Activated T-cell treated with anti-CD3 and anti-CD28 coated beads for 24 hours (primary cell): ENCODE results near the gene TMC1.

Source experiments
- DNase-seq: peaks from one replicate; pipeline ENCODE4 v3.0.0-alpha.2; 2020; ENCODE audit warnings: low read depth

TMC1 gene

DNA sequence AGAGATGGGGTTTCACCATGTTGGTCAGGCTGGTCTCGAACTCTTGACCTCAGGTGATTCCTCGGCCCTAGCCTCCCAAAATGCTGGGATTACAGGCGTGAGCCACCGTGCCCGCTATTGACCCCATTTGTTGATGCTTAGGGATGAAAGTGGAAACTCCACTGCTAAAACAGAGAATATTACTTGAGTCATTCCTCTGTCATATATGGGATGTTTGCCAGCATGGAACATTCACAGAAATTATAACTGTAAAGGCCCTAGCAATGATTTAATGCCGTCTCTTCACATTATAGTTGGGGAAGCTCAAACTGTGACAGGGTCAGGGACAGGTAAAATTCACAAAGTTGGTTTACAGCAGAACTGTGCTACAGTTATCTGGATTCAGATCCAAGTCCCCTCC lies 94.5 kb downstream of the TMC1 start:
- no peak for DNase-seq

DNA sequence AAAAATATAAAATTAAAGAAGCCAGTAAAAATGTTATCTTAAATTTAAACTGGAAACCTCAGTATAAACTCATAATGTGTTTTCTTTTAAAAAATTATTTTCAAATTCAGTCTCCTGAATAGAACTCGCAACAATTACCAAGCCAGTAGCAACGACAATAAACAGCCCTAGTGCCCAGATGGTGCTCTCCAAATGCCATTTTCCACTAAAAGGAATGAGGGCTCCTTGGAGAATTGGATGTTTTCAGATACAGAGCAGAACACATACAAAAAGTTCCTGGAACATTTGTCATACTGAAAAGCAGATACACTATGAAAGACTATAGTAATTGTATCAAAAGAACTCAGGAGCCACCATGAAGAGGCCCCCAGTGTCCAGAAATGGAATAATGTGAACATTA lies 97.4 kb downstream of the TMC1 start:
- DNase-seq: no peak

DNA sequence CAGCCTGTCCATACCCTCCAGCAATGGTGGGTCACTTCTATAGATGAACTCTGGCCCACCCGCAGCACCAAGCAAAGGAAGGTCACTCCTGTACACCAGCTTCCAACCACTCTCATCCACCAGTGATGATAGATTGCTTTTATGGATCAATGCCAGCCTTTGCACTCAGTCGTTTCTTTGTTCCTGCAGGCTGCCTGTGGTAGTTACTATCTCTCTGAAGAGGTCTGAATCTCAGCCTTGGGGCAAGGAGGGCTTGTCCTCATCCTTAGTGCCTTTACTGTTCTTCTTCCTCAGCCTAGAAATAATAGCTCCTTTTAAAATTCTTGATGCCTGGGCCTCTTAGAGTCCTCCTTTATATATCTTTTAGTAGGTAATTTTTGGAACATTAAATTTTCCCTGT lies 100.8 kb downstream of the TMC1 start:
- no peak for DNase-seq

DNA sequence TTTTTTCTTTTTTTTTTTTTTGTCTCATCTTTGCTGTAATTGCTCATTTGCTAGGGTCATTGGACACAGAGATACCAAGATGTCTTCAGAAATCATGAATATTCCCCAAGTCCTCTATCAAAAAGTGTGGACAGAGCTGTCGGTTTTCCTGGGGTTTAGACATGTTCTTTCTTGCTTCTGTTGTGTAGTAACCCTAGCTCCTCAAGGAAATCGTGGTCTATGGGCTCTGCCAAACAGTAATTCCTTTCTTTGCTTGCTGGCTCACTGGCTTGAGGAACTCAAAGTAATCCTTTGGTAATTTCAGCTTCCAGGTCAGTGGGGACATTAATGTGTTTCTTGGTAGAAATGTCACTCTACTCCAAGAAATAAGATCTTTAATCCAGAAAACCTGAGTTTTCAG lies 101.7 kb downstream of the TMC1 start:
- no peak for DNase-seq

DNA sequence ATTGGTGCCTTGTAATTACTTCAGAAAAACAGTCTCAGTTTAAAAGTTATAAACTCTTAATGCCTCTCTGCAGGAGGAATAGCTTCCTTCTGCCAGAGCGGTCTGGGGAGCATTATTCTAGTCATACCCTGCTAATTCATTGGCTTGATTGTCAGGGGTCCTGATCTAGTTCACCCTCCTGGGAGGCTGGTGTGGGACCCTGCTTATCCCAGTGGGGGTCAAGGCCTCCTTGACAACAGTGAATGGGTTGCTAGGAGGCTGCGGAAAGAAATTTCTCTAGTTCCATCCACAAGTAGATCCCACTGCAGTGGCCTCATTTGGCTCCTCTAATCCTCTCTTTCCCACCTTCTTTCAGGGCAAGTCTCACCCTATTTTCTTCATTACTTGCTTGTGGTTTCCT lies 105.7 kb downstream of the TMC1 start:
- DNase-seq: no peak

DNA sequence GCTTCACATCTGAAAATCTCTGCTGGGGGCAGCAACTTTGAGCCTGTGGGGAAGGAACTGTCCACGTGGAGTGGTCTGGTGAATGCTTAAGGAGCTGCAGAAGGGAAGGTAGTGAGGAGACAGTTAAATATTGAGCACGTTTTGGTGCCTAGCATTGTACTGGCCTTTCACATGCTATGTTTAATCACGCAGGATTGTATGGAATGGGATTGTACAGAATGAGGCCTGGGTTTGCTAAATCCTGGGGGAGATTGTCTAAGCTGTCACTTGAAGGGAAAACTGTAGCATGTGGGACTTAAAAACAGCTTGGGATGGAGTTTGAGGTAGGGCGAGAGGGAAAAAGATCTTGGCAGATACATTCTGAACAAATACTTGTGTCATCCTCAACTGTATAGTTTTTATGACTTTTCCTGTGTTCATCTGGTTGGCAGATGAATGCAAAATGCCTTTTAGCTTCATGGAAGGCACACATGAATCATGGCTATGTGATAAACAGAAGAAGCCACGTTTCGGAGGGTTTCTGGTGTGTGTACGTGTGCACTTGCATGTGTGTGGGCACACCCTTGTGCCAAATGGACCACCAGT lies 106.6 kb downstream of the TMC1 start:
- no peak for DNase-seq

DNA sequence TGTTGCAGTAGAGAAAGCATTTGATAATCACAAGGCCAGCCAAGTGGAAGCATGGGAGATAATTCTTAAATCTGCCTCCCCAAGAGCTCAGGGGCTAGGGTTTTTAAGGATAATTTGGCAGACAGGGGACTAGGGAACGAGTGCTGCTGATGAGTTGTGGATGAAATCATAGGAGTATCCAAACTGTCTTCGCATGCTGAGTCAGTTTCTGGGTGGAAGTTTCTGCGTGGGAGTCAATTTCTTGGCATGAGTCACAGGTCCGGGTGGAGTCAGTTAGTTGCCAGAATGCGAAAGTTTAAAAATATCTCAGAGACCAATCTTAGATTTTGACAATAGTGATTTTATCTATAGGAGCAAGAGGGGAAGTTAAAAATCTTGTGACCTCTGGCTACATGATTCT lies 112.6 kb downstream of the TMC1 start:
- peak; percentile 14 for DNase-seq

DNA sequence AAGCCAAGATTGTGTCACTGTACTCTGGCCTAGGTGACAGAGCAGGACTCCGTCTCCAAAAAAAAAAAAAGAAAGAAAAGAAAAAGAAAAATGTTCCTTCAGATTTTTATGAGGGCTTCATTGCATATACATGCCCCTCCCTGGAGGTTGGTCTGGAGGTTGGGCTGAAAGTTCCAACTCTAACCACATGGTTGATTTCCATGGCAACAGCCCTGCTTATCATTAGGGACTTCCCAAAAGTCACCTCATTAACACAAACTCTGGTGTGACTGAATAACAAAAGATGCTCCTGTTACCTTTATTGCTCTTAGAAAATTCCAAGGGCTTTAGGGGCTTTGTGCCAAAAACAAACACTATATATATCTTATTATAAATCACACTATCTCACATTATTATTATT lies 113.8 kb downstream of the TMC1 start:
- no peak for DNase-seq

DNA sequence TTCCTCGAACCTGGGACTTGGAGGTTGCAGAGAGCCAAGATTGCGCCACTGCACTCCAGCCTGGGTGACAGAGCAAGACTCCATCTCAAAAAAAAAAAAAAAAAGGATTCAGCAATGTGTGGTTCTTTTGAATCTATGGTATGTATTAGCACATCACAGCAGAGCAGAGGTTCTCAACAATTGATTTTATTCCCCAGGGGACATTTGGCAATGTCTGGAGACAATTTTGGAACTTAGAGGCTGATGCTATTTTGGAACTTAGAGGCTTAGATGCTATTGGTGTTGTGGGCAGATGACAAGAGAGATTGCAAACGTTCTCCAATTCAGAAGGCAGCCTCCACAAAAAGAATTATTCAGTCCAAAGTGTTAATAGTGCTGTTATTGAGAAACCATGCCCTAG lies 115.2 kb downstream of the TMC1 start:
- no peak for DNase-seq

DNA sequence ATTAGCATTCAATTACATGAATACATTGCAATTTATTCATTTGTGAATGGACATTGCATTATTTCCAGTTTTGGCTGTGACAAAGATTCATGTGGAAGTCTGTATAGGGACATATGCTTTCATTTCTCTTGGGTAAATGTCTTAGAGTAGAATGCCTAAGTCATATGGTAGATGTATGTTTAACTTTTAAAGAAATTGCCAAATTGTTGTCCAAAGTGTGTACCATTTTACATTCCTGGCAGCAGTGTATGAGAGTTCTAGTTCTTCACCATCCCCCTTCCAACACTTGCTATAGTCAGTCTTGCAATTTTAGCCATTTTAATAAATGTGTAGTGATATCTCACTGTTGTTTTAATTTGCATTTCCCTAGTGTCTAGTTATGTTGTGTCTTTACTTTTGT lies 122.2 kb downstream of the TMC1 start:
- DNase-seq: no peak

DNA sequence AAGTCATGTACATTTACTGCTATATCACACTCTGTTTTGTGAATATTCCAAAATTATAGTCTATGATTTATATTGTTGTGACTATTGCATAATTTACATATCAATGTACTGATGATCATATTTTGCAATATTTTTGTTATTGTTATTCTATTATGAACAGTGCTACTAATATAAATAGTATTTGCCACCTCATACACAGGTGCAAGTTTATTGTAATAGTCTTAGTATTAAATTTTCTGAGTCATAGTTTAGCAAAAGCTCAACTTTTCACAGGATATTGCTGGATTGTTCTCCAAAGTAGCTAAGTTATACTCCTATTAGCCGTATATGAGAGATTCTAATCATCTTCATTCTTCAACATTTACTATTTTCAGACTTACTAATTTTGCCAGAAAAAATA lies 124.7 kb downstream of the TMC1 start:
- DNase-seq: no peak

DNA sequence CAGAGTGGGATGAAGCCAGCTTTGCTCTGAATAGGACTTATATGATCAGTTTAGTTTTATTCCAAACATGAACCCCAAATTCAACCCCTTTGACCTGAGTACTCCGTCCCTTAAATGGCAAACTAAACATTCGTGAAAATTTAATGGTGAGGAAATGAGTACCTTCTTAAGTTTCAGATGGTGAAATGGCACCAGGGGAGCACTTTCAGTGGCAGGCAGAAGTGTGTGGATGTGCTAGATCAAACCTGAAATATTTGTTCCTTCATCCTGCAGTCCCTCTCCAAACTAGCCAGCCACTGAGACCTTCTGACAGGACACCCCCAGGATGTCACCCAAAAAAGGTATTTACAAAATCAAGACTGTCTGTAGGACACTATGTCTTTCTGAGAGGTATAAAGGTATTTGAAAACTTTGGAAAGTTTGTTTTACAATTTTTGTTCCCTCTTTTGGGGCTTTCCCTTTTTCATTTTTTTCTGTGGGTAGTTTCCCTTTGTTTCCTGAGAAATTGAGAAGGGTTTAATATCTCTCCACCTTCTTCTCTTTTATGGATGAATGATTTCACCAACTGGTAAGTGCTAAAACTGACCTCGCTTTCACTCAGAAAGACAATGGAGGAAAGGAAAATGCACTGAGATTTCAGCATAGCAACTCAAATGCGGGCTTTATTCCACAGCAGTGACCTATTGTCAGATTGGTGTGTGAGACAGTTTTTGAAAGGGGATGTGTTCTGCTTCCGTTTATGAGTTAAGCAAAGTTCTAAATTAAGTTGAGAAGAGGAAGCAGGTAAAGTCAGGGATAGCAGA lies 127.1 kb downstream of the TMC1 start:
- DNase-seq: no peak

DNA sequence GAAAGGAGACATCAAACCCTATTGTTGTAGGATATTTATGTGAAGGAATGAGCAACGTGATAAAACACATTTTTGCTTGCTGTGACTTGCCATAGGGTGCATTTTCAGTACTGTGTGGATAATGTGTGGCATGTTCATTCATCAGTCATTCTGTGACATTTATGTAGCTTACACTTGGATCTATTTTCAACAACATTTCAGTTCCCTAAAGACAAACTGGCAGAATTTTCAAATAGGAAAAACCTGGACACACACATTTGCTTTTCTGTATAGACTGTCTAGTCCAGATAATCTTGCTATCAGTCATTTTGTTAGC lies 127.7 kb downstream of the TMC1 start:
- no peak for DNase-seq

DNA sequence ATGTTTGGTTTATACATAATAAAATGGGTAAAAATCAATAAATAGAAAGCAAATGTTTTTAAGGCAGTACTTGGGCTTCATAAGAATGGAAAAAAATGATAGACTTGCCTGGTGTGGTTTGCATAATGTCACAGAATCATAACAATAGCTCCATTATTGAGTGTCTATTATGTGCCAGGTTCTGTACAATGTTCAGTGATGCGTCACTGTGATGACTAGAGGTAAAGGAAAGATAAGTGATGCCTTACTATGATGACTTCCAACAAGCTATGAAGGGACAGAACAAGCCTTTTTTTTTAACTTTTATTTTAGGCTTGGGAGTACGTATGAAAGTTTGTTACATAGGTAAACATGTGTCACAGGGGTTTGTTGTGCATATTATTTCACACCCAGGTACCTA lies 128.8 kb downstream of the TMC1 start:
- no peak for DNase-seq

DNA sequence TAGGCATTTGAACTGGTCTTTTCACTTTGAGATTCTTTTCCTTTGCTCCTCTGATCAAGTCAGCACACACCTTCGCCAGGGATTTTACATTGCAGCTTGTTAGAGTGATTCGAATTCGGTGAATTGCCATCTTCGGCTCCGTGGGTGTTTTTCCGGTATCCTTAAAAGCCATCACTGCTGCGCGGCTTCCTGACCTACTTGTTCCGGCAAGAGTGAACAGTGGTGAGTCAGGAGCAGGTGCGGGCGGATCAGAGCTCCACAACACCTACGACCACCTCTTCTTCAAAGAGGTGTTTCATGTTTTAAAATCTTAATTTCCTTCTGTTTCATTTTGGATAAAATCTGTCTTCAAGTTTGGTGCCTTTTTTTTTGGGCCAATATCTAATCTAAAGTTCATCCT lies 134.6 kb downstream of the TMC1 start:
- no peak for DNase-seq

DNA sequence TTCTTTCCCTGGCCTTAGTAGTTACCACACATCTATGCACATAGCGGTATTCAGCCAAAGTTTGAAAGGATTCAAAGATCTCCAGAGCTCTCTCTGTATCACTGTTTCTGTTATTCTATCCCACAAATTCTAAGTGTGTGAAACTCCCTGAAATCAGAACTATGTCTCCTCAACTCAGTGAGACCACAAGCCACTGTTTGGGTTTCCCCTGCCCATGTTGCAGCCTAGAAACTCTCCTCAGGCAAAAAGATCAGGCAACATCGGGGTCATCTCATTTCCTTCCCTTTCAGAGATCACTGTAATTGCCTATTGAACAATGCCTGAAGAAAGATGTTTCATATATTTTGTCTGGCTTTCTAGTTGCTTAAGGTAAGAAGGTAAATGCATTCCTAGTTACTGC lies 135.6 kb downstream of the TMC1 start:
- no peak for DNase-seq

DNA sequence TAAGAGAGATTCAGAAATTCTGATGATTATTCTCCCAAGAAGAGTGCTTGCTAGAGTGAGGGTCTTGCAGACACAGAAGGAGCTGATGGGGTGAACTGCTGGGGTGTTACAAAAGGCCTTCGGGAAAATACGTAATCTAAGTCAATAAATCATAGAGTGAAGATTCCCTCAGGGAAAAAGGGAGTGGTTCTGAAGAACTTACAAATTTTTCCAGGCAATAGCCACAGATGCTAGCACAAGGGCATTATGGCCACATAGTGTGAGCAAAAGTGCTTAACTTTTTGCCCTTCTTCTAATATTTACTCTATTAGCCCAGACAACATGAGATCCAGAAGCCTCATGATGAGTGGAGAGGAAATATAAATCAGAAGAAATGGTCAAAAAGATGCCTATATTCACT lies 137.3 kb downstream of the TMC1 start:
- no peak for DNase-seq

DNA sequence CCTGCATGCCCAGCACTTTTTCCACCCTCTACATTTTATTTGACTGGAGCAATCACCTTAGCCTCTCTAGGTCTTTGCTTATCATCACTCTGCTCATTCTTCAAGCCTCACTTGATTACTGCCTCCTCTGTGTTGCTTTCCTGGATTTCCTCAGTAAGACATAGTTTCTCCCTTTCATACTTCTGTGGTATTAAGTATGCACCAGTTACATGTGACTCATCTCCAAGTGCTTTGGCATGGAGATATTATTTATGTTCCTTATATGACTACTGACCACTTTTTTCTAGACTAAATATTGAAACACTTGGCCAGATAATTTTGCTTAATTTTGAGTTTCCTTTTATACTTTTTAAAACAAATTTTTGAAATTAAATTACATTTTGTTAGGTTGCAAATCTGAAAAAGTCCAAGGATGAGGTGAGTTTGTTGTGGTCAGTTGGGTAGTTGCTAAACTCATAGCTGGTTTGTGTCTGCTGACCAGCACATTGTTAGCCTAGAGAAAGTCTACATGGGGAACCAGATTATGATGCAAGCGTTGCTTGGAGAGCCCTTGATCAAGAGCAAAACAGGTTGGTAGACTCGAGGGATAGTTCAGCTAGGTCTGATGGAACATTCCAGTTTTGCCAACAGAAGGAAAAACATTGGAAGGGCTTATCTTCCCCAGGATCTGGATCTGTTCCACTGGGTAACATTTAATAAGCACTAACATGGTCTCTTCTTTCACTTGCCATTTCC lies 140.2 kb downstream of the TMC1 start:
- no peak for DNase-seq

DNA sequence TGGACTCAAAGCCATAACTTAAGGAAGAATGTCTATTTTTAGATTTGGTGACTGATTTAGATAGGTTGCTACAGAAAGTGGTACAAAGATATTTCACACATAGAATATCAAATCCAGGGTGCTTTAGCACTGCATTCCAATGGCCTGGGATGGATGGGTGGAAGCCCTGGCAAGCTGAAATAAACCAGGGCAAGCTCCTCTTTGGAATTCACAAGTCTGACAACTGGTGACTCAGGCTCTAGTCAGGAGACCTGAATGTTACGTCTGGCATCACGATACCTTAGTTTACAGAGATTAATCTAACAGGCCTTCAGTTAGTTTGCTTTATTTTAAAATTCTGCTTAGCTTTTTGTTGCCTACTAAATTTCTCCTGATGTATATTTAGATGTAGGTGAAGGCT lies 144.0 kb downstream of the TMC1 start:
- no peak for DNase-seq

DNA sequence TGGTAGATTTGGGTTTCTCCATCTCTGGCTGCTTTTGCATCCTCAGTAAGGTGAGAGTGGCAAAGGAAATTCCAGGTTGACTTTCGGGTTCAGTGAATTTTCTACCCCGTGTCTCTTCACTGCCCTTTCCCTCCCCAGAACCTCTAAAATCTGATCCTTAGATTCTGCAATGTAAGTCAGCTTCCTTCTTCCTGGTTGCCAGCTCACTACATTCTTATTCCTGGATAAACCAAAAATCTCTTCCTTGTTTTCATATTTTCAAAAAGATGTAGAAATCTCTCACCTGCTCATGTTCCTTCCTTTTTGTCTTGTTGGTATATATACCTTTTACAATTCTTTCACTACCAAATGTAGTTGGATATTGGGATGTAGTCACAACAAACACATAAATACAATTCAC lies 145.8 kb downstream of the TMC1 start:
- DNase-seq: no peak

DNA sequence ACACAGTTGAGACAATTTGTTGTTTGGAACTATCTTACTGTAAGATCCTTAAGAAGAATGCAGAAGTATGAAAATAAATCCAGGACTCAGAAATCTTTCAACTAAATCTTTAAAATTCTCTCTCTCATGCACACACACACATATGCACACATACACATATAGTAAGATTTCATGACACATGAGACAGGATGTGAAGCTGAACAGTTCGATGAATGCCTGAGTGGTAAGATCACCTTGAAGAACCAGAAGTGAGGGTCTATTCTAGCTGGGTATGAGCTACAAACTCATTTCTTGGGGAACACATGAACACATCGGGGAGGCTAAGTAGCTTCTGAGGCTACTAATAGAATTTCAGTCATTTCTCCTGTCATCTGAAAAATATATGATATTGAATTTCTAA lies 153.6 kb downstream of the TMC1 start:
- DNase-seq: no peak

DNA sequence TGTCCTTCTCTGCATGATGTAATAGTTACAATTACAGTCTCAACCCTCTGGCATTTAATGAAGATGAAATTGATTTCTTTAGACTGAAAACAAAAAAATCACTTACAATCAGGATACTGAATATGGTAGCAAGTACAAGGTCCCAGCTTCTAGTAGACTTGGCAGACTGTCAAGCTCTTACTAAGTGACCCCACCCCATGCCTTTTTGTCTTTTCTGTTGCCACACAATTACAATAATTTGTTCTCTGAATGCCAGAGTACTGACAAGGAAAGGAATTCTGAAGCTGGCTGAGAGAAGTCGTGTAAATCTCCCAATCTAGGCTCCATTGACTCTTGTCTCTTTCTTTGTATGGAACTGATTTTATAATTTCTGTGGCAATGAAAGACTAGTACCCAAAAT lies 154.2 kb downstream of the TMC1 start:
- no peak for DNase-seq

DNA sequence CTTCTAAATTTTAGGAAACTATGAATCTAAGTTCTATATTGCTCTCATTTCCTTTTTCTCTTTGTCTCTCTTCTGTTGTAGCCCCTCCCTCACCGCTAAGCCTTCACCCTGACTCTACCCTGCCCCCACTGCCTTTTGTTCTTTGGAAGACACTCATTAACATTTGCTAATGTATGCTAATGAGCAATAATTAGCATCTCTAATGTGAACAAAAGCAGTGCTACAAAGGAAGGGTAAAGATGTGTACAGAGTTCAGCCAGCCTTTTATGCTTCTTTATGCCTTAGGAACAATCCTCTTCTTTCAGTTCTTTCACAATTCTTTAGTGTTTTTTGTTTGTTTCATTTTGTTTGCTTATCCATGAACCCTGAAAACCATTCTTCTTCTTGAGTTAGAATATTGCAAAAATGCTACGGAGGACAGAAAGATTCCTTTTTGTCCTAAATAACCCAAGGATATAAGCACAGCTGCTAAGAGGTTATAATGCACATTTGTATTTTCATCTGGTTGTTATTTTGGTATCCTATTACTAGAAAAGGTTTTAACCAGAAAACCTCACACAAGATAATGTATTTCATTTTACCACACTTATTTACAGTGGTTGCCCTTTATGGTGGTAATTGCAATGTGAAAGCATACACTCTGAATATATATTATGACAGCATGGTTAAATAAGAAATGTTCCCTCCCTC lies 159.3 kb downstream of the TMC1 start:
- DNase-seq: no peak
